NCI-H446 (cell line): Measurements from ENCODE around the gene KRT77.

Experiments
- DNase-seq, 2 experiments: peaks; one replicate each; lab custom pipeline; 2025; lab: John Stamatoyannopoulos, UW

KRT77 gene

DNA sequence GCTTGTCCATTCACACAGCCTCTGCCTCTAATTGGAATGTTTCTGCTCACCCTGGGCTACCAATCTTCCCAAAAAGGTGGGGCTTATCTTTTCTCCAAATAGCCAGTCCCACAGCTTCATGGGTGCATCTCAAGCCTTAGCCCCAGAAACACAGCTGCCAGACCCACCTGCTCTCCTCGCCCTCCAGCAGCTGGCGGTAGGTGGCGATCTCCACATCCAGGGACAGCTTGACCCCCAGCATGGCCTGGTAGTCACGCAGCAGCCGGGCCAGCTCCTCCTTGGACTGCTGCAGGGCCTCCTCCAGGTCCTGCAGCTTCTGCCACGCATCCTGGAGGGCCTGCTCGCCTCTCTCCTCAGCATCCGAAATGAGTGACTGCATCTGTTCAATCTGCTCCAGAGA, 11.1 kb downstream of the KRT77 start:
- no peak for DNase-seq

DNA sequence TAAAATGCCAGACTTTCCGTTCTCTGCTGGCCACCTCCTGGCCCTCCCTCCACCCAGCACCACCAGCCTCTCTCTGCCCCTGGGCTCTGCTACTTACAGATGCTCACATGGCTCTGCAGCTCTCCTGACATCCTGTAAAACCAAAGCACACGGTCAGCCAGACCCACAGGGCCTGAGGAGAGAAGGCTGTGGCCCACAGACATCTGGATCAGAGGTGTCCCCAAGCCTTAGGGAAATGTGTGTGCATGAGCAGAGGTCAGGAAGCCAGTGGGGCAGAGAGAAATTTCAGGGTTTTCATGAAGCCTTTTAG, 11.5 kb downstream of the KRT77 start:
- no peak for DNase-seq

DNA sequence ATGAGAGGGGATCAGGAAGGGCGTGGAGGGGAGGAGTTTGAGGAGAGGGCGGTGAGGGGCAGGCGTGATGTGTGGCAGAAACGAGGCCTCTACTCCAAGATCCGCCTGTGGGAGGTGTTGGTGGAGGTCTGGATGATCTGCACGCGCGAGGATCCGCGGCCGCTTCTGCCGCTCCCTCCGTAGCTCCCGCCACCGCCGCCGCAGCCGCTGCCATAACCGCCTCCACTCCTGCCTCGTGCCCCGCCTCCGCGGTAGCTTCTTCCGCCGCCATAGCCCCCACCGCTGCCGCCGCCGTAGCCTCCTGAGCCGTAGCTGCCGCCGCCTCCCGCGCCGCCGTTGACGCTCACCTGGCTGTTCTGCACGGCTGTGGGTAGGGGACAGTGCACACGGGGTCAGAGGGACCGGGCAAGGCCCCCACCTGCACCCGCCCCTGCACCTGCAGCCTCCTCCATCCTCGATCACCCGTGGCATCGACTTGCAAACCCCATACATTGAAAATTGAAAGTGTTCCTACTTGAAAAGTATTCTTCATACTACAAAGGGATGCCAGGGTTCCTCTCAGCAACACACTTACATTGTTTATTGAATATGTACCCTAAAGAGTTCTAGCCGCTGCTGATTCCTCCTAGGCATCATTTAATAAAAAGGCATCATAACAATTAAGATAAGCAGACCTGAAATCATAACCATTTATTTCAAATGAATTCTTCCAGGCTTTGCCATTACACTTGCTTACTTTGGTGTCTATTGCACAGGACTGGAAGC, 12.1 kb downstream of the KRT77 start:
- DNase-seq = no peak

DNA sequence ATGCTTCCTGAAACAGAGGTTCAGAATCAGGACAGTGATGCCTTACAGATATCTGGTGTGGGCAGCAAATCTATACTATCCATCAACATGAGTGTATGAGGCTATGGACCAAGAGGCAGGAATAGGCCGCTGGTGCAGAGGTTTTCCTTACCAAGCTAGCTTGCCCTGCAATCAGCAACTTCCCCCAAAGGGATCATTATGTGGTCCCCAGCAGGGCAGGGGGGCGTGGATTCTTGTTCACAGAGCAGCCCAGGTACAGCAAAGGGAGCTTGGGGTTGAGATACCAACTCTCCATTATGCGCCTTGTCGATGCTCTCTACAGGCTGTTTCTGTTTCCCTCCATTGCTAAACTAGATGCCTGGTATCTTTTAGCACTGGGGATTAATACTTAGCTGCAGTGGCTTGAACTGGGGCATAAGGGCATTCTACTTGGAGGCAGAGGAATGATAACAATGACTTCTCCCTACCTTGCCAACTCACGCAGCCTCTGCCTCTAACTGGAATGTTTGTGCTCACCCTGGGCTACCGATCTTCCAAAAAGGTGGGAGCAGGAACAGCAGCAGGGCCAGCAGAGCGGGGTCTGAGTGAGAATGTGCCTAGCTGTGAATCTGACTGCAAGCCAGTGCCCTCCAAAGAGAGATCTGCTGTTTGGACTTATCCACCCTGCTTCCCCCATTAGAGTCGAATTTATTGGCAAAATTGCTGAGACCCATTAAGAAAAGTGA, 12.8 kb downstream of the KRT77 start:
- no peak for DNase-seq

DNA sequence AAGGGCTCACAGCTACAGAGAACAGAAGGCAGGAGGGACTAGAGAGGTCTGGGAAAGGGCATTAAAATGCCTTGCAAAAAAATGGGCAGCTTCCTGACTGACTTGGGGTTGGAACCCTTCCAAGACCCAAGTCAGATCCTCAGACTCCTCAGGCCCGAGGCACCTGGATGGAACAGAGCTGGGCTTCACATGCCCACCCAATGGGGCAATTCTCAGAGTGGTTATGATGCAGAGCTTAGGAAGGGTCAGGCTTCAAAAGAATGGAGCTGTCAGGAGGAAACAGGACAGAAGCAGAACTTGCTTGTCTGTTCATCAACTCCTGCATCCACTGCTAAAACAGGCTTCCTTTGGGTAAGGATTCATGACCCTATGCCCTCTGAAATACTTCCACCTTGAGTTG, 13.4 kb downstream of the KRT77 start:
- DNase-seq = no peak

DNA sequence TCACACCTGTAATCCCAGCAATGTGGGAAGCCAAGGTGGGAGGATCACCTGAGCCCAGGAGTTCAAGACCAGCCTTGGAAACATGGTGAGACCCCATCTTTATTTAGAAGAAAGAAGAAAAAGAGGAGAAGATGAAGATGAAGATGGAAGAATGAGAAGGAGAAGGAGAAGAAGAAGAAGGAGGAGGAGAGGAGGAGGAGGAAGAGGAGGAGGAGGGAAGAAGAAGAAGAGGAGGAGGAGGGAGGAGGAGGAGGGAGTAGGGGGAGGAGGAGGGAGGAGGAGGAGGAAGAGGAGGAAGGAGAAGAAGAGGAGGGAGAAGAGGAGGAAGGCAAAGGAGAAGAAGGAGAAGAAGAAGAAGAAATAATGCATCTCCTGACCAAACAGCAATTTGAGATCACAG, 14.1 kb downstream of the KRT77 start:
- no peak for DNase-seq

DNA sequence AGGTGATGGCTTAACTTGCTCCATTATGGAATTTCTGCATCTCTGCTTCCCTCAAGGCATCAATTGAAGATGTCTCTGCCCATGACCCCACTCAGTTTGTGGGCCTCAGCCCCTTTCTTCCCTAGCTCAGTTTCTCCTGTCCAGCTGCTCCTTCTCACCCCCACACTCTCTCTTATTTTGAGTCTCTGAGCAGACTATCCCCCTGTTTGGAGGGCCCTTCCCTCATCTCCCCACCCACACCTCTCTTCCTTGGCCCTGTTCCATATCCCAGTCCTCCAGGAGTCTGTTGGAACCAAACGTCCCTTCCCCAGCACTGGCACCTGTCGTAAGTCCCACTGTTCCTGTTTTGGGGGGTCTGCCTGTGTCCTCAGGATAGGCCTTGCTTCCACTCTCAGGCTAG, 14.8 kb downstream of the KRT77 start:
- DNase-seq = no peak

DNA sequence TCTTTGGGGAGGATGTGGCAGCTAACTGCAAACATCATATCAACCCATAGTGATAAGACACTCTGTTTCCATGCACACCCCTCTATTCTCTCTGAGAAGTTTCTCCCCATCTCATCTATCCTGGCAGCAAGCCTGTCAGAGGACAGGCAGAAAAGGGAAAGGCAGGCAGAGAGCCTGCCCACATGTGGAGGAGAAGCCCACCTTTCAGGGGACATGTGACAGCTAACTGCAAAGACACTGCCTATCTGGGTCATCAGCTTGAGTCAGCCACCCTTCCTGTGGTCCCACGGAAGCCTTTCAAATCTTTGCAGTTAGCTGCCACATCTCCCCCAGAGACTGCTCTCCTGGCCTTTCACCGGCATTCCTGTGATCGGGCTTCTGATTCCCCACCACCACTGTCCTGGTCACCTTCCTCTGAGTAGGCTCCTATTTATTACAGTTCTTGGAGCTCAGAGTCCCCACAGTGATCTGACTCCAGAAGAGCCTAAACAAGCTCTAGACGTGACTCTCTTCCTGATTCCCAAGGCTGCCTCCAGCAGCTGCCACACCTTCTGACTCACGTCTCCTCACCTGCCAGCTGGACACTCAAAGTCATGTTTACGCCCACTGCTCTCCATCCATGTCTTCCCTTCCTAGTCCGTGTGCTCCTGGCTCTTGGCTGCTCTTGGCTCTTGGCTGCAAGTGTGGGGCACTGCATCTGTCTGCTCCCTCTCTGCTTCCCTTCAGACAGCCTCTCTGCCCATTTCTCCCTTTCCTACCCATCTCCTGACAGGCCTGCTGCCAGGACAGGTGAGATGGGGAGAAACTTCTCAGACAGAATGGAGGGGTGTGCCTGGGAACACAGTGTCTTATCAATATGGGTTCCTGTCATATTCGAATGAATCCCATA, 15.6 kb downstream of the KRT77 start:
- DNase-seq = no peak

DNA sequence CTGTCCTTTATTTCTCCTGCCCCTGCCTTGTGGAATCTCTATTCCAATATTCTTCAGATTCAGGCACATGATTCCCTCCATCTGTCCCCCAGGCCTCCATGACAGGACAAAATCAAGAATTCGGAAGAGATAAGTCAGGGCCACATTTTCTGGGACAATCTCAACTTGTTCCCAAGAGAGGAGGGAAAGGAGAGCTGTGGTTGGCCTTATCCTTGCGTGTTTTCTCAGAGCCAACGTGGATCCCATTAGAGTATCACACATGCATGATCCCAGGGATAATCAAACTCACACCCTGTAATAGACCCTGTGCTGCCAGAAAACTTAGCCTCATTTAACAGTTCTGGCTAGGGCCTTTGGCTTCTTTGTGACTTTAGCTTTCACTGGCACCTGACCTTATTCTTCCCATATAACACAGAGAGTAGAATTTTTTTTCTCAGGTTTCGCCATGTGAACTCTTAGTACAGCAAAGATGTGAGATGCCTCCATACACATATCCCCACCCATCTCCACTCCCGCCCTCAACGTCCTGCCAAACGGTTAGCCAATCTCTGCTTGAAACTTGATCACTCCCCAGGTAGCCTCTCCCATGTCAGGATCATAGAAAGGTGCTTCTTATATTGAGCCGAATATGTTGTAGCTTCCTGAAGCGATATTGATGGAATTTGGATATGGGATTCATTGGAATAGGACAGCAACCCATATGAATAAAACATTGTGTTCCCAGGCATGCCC, 16.4 kb downstream of the KRT77 start:
- no peak for DNase-seq

DNA sequence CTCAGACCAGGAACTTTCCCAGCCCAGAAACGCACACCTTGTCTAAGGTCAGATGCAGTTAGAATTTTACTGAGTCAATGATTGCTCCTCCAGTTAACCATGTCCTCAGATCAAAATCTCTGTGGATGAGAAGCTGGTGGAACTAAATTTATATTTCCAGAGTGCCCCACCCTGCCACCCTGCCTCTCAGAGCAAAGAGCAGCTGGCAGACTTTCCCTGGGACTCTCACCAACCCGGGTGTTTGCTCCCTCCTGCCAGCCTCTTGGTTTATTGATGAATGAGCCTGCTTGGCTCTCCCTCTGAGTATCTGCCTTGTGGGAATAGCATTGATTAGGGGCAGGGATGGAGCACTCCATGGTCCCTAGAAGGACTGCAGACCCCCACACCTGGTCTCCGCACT, 17.3 kb downstream of the KRT77 start:
- DNase-seq = no peak

DNA sequence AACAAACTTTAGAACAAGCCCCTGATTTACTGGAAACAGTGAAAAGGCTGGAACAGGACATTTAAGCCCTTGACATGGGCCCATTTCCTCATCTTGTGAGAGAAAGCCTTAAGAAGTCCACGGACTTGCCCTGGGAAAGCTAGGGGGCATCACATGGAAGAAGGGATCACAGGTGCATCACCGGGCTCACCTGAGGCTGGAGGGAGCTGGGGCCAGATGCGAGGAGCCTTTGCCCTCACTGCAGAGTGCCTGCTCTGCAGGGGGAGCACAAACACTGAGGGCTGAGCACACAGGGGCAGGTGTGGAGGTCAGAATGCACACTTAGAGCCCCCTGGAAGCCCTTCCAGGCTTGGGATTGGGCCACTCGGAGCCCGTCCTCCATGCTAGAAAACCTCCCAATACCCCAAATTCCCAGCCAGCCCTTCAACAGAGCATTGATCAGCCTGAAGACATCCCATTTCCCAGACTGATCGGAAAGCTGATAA, 17.9 kb downstream of the KRT77 start:
- DNase-seq = no peak

DNA sequence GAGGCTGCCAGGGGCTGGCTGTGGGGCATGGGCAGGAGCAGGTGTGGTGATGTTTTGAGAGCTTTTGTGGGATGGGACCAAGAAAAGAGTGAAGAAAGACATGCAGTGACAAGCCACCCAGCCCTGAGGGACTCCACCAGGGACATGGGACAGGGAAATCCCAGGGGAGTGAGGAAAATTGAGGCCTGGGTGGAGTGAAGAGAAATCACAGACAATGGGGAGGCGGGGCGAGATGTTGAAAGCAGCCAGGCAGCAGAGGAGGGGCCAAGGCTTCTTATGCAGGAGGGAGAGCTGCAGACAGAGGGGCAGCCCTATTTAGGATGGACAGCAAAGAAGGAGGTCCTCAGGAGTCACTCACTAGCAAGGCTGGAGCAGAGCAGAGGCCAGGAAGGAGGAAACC, 18.9 kb downstream of the KRT77 start:
- no peak for DNase-seq

DNA sequence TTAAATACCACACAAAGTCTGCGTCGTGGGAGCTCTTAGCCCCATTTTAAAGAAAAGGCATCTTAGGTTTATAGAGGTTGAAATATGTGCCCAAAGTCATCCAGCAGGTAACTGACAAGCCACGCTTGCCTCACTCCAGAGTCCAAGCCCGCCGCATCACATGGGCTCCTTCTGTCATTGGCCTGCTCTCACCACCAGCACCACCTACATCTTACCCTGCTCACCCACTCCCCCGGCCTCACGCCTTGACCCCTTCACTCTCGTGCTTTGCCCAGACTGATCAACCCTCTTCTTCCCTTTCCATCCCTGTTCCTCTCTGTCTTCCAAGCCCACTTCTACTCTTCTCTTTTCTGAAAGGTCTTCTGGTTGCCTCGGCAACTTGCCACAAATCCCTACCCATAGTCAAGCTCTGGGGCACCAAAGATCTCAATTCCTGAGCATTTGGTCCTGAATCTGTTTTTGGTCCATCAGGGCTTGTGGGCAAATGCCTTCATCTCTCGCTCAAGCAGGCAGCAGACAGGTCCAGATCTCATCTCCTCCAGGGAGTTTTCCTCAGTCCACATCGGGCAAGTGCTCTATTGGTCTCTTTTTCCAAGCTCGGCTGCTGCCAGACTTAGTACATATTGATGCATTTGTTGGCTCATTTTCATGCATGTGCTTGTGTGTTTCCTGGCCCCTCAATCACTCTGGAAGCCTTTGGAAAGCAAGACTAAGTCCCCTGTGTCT, 19.6 kb downstream of the KRT77 start:
- no peak for DNase-seq

DNA sequence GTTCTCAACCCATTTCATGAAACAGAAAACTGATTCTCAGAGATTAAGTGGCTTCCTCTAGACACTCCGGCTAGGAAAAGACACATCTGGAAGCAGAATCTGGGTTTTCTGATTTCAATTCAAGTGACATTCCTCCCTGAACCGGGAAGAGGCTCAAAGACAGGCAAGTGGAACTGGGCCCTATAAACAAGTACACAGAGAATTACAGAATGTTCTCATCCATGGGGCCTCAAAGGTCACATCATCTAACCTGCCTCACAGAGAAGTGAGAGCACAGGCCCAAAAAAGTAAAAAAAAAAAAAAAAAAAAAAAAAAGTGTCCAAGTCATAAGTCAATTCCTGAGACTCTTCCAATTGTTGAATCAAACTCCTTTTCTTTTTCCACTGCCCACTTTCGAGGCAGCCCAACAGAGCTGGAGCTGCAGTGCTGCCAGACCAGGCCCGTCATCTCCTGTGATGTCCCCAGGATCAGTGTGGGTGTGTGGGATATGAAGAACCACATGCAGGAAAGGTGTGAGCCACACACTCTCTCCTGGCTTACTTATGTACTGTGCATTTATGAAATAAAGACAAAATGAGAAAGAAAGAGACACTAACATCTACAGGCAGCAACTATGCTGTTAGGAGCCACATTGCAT, 20.3 kb downstream of the KRT77 start:
- DNase-seq = no peak

DNA sequence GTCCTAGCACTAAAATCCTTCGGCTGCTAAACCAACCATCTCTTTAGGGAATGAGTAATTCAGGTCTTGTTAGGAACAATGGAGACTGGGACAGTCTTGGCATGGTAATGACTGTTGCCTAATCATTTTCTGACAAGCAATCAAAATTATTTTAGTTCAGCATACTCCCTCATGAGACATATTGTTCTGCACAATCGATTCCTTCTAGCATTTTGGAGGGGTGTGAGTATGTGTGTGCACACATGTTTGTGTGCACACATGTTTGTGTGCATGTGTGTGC, 21.0 kb downstream of the KRT77 start:
- no peak for DNase-seq

DNA sequence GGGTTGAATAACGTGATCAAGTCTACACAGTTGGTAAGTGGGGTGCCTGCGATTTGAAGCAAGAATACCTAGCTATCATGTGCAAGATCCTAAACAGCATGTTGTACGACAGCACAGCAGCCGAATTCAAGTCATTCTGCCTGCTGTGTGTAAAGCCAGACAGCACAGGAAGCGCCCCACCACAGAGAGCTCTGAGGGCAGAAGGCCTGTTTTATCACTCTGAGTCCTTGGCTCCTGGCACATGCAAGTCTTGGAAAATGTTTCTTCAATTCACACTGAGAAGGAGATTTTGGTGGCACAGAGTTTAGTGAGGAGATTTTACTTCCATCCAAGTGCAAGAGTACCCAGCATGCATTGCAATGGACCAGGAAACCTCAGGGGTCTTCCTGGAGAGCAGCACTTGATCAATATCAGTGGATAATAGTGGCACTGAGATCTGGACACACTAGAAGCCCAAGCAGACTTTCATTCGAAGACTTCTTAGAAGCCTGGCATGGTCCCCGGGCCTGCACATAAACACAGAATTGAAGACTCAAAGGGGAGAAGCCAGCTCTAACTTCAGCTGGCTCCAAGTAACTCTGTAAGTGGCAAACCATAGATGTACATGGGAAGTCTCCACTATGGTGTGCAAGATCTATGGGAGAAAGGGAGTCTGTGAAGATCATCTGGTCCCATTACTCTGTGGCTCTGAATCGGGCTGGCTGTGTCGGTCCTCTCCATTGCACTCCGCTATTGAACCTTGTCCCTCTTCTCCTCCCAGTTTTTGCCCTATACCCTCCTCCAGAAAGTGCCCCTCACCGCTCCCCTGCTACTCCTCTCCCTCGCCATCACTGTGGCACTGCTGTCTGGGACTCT, 21.6 kb downstream of the KRT77 start:
- no peak for DNase-seq

DNA sequence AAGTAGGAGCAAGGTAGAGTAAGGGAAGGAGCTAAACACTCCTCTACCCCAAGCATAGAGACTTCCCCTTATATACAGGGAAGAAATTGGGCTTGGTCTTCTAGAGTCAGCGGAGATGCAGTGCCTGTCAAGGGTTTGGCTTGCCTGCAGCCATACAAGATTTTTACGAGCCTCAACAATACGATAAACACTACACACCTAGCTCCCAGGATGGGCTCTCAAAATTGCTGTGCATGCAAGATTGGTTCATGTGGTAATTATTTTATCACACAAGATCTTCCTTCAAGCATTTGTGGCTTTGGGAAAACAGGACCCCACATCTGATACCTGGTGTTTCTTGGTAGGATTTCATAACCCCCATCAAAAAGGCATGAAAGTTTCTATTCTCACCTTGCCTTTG, 23.0 kb downstream of the KRT77 start, which contains the start of gene KRT1:
Gene KRT1, minus strand, starts transcription at position 45 of the 400 bp plus-strand sequence. CDS start 59 bp downstream, outside the sequence.
- no peak for DNase-seq

DNA sequence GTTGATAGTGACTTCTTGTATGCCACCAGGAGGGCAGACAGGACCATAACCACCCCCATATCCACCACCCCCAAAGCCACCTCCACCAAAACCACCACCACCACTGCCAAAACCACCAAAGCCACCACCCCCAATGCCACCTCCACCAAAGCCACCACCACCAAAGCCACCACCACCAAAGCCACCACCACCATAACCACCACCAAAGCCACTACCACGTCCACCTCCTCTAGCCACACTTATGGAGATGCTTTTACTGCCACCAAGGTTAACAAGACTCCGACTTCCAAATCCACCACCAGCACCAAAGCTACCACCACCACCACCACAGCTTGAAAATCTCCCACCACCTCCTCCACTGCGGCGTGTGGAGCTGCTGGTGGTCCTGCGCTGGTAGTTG, 23.4 kb downstream of the KRT77 start:
- no peak for DNase-seq

DNA sequence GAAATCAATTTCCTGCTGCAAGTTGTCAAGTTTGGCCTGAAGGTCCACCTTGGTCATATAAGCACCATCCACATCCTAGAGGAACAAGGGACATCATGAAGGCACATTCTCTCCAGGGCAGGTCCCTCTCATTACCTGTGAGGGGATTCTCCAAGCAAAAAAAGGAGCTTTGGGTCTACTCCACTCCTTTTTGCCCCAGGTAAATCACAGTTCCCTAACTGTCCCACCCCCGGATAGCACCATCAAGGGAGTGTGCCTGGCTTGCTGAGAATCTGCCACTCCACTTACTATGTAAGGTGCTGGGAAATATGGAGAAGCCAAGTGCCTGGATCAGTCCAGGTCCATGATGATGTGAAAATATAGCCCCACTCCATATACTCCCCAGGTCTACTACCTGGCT, 25.7 kb downstream of the KRT77 start:
- DNase-seq = no peak

DNA sequence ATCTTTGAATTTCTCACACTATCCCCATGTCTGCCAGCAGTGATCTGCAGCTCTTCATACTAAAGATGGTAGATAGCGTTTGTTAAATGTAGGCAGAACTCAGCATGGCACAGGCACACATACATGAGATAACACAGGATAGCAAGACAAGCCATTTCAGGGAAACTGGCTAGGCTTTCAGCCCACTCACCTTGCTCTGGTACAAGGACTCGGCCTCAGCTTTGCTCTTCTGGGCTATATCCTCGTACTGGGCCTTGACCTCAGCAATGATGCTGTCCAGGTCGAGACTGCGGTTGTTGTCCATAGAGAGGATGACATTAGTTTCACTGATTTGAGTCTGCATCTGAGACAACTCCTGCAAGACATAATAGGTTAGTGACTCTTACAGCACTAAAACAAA, 26.2 kb downstream of the KRT77 start:
- DNase-seq = no peak
